NCI-H69 (cell line): Measurements from ENCODE around the gene KCNN3.

ENCODE experiments used
- DNase-seq: peaks from one replicate; lab custom pipeline; 2025; lab: John Stamatoyannopoulos, UW

KCNN3 gene

DNA sequence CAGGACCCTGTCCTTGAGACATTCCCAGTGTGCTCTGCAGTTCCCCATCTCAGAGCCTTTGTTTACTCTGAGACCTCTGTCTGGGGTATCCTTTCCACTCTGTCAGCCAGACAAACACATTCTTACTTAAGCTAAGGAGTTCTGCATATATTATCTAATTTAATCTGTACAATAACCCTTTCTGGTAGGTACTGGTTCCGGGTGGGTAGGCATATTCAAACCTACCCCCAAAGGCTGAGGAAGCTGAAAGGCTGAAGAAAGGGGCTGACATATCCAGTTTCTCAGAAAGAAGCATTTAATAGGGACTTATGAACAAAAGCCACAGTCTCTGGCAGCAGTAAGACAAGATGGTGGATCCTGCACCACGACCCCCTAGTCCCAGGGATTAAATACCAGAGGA lies 53.1 kb downstream of the KCNN3 start:
- no peak for DNase-seq

DNA sequence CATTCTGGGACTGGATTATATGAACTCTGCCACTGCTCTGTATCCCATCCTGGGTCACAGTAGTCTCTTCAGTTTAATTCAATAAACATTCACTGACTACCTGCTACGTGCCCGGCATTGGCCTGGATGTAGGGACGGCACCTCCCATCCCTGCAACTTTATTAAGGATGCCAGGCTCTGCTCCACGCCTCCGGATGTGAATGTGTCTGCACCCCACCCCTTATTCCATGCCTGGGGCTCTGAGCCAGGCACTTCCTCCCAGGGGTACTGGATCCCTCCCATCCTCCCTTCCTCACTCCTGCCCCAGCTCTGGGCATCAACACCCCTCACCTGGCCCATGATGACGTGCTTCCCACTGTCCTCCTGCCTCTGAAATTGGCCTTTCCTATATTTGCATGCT lies 53.7 kb downstream of the KCNN3 start:
- no peak for DNase-seq

DNA sequence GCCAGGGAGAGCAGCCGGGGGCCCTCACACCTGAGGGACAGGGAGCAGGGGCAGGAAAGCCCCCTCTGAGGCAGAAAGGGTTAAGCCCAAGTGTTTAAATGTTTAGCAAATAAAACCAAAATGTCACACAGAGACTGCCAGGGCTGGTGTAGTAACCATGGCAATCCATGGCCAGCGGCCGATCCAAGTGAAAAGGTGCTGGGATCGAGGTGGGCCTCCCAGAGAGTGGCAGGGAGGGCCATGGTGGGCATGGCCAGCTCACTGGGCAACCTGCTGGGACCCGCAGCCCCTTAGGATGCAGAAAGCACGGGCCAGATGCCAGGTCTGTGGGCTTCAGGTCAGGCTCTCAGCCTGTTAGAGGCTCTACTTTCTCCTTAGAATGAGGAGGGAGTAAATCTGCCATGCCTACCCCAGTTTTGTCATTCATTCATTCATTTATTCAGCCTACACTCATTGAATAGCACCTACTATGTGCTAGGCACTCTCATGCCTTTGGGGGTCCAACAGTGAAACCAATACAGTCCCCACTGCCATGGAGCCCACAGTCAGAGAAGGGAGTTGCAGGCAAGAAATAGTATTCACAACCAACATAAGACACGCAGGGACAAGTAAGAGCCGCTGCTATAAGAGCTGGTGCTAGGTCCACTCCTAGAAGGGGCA lies 56.1 kb downstream of the KCNN3 start:
- no peak for DNase-seq

DNA sequence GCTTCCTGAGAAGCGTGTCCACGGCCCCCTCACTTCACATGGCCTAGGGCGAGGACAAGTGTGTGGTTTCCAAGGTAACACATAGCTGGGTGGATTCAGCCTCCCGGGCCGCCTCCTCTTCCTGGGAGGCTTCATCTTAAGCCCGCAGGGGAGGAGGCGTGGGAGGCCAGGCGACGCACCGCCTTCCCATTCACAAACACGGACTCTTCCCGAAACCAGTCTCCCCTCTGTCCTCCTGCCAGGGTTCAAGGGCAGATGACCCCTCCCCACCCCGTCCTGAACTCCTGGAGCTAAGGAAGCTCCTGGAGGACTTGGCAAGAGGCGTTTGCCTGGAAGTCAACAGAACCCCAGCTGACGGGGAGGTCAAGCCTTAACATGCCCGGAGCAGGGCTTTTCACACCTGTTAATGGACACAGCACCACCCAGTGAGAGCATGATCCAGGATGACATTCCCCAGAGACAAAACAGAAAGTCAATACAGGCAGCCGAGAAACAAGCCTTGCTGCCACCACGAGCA lies 56.7 kb downstream of the KCNN3 start:
- DNase-seq = peak; percentile 94

DNA sequence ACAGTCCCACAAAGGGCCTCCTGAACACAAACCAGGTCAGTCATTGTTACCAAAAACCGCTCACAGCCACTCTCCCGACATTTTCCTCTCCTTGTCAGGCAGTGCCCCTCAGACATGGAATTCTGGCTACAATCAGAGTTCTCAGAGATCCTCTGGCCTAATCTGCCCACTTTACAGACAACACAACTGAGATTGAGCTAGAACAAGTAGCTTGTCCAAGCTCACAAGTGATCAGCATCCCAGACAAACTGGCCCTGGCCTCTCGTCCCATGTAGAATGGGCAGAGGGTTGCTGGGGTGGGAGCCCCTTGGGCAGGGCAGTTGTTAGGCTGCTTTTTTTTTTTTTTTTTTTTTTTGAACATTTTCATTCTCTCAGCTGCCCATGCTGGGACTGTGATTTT lies 57.2 kb downstream of the KCNN3 start:
- DNase-seq = no peak

DNA sequence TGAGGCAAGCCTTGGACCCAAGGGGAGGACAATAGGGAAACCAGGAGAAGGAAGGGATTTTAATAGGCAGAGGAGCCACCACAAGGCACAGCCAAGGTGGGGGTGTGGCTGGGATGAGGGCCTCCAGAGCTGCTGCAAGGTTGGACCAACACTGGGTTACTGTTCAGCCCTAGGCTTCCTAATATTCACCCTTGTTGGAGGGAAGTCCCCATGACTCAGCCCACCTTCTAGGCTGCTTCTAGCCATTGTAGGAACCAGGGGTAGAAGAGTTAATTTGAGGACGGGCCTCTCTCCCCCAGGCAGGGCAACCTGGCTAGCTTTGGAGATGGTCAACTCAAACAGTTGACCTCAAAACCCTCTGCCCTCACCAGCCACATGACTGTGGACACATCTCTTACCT lies 59.5 kb downstream of the KCNN3 start:
- no peak for DNase-seq

DNA sequence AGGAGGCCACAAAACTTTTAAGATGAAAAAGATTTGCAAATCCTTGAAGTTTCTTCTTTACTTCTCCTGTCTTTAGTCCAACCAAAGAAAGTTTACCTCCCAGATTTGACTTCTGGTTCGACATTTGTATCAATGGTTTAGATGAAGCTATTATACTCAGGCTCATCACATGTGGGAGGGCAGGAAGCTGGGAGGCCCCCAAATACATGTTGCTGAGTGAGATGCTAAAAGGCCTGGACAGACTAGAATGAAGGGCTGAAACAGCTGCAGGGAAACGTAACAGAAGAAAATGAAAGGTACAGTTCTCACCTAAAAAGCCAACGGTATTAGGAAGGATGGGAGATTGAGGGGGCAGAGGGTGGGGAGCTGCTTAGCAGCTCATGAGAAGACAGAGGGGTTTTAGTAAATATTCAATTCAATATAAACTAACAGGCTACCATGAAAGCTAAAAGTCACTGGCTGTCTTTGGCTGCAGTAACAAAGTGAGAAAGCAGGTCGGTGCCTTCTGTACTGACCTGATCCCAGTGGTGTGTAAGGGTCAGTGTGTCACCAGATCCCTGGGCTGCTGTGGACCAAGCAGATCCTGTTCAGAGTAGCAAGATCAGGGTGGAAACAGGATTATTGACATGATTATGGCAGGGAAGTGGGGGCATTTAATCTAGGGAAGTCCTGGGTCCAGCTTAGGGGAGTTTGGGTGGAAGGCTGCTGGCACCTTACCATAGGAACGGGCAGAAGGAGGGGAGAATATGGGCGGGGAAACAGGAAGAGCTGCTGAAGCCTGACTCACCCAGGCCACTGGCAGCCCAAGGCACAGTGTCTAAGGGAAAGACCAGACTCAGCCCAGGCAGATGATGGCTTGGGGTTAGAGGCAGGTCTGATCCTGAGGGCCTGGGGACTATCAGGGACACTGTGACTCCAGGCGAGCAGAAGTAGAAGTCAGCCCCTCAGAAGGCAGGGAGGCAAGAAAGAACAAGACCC lies 60.4 kb downstream of the KCNN3 start:
- DNase-seq = peak; percentile 29

DNA sequence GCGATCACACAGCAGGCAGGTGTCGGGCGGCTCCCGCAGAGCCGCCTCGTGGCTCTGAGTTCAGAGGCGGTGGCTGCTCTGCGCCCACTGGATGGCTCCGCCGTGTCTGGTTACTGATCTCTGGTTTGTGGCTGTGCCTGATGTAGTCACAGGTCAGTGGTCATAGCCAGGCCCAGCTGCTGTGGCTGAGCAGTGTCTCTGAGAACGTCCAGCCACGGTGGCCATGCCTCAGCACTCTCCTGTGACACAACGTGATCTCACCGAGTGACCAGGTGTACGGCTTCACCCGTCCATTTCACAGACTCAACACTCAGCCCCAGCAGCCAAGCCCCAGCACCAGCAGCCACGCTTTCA lies 61.2 kb downstream of the KCNN3 start:
- peak; percentile 56 for DNase-seq

DNA sequence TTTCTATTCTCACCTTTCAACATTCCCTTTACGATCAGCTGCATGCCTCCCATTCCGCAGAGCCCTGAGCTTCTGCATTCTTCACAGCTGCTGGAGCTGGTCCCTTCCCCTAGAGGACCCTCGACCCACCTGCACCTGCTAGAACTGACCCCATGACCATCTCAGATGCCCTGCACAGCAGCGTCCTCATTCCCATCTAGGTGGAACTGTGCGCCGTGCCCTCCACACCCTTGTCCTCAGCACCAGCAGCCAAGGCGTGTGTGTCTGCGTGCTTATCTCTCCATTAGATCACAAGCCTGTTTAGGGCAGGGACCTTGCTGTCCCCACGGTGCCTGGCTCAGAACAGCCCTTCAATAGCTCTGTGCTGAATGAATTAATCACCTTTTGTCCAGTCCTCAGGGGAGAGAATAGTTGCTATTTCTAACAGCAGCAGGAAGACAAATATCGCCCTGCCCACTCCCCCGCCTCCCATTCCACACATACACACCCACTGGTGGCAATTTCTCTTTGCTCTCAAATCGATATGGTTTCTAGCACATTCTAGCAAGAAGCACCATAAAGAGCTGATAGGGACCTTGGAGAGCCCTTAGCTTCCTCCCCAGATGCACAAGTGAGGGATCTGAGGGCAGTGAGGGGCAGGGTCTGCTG lies 61.7 kb downstream of the KCNN3 start:
- DNase-seq = peak; percentile 56

DNA sequence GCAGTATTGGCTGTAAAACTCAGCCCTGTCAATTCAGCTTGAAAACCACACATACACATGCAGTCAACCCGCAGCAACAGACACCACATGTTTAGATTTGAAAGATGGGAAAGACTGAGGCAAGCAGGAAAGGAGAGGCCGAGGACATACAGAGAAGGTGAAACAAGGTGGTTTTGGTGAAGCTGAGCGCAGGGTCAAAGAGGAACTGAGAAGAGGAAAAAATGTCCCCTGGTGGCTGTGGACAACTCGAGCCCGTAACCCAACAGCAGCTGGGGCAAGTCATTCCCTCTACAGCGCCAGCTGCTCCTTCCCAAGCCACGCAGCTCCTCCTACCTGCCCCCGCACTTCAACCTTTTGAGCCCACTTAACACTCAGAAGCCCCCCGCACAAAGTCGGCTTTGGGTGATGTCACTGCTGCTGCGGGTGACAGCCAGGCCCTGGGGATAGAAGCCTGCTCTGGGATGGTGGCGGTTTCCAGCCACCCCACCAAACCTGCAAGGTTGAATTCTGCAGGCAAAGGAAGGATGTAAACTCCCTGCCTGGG lies 63.0 kb downstream of the KCNN3 start:
- no peak for DNase-seq

DNA sequence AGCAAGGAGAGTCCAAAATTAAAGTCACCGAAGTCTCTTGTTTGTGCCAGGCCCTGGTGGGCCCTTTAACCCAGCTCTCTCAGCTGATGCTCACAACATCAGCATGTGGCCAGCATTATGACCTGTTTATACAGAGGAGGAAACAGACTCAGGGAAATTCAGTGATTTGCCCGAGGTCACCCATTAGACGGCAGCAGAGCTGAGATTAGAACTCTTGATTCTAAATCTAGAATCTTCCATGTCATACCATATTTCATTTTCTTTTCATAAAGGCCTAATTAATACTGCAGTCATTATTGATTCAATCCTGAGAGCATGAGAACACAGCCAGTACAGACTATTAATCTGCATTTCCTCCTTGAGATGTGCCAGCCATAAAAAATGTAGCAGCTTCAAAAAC lies 63.7 kb downstream of the KCNN3 start:
- no peak for DNase-seq

DNA sequence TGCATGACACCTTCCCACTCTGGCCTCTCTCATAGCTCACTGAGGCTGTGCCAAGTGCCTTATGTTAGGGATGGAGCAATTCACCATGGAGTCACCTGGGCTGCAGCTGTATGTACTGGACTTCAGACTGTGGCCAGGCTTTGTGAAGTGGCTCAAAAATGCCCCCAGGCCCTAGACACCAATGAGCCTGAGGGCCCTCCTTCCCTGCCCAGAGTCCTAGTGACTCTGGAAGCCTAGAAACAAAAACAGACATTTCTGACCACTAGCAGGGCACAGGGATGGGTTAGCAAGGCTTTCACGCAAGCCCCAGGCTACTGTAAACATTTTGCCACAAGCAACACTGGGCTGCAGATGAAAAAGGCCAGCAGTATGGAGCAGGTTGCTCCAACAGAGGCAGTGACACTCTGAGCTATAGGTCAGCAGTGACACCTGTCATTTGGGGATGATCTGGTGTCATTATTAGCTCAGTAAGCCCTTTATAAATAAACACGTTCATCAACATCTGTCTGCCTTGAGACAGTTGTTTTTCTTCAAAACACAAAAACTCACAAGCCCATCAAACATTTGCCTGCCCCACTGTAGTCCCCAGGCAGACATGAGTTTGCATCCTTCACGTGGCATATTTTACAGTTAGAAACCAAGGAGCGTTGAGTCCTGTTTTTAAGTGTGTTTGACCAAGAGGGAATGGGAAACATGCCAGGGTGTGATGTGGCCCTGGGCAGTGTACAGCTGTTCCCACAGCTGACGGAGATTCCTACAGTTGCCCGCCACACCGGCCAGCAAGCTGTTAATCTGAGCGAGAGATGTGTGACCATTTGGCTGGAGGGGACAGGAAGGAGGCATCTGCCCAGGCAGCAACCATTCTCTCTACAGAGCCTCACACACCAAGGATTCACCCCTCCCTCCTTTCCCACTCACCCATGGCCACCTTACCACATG lies 66.8 kb downstream of the KCNN3 start:
- DNase-seq = peak; percentile 62

DNA sequence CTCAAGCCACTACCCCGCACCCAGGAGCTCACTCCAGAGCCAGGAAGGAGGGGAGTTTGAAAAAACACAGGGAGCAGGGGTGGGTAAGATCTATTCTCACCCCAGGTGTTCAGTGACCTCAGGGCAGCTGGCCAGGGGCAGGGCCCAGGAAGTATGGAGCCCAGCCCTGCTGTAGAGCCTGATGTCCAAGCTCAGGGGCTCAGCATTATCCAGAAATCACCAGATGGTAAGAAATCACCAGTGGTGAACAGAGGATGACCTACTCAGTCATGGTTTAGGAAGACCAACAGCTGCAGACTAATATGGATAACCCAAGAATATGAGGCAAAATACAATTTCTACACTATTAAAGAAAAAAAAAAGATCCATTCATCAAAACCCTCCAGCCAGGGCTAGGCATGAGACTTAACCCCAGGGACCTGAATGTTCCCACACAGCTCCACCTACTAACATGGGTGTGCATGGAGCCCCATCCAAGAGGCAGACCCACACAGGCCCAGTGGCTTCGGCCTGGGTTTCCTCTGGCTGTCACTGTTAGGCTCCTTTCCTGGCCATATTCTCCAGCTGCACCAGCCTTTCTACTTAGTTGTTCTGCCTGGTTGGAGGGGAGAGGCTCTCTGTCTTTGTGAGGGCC lies 67.6 kb downstream of the KCNN3 start:
- no peak for DNase-seq

DNA sequence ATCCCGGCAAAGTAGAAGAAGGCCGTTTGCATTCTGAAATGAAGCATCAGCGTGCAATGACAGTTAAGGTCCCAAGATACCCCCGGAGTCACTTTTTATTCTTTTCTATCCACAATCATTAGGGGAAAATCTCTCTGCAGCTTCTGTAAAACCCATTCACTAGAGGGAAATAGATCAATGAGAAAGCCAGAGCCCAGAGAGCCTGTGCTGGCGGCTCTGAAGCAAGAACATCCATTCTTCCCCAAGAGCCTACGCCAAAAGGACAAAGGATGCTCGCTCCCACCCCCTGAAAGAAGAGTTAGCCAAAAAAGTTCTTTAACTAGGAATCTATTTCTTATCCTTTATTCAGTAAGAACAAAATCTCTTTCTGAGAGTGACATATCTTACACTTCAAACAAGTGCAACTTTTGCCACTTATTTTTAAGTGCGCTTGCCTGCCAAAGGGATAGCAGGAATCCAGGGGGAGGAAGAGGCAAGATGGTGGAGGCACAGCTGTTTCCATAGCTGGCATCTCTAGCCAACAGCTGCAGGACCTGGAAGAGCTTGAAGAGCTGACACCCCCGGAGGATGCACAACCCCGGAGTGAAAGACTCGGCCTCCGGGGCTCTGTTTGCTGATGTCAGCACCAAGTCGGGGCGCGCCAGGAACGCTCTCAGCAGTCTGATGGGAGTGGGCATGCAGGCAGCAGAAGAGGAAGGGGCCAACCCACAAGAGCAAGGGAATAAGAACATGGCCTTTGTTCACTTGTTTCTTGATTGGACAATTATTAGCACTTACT lies 68.7 kb downstream of the KCNN3 start:
- no peak for DNase-seq

DNA sequence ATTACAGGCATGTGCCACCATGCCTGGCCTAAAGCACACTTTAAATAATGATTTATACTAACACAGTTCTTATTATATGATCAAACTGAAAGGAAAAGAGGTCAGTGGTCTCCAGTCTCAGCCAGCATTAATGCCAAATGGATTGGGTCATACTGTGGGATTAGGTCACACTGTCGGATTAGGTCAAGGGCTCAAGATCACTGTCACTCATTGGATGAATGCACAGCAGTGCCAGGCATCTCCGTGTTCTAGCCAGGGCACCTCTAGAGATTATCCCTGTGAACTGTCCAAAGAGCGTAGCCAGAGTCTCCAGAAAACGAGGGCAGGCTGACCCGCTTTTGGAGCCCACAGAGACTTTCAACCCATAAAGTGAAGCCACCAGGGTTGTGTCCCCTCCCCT lies 70.9 kb downstream of the KCNN3 start:
- no peak for DNase-seq

DNA sequence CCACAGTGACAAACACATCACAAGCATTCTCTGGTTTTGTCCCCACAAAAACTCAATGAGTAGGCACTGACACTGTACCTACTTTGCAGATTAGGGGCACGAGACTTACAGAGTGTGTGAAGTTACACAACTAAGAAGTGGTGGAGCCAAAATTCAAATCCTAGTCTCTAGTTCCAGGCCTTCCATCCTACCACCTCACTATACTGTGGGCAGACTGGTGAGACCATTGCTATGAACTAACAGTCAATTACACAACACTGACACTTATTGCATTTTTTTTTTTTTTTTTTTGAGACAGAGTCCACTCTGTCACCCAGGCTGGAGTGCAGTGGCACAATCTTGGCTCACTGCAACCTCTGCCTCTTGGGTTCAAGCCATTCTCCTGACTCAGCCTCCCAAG lies 71.4 kb downstream of the KCNN3 start:
- DNase-seq = no peak

DNA sequence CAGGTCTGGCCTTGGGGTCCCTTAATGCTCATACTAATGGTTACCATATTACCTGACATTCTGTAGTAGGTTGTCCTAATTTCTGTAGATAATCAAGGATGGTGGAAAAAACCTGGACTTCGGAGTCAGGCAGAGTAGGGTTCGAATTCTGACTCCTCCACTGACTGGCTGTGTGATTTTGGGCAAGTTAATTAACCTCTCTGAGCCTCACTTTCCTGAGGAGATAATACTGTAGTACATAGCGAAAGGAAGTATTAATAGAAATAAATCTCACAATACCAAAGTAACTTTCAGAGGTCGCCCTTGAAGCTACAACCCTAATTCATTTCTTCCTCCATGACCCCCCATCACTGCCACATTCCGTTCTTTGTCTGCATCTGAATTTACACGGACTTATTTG lies 72.9 kb downstream of the KCNN3 start:
- DNase-seq = no peak

DNA sequence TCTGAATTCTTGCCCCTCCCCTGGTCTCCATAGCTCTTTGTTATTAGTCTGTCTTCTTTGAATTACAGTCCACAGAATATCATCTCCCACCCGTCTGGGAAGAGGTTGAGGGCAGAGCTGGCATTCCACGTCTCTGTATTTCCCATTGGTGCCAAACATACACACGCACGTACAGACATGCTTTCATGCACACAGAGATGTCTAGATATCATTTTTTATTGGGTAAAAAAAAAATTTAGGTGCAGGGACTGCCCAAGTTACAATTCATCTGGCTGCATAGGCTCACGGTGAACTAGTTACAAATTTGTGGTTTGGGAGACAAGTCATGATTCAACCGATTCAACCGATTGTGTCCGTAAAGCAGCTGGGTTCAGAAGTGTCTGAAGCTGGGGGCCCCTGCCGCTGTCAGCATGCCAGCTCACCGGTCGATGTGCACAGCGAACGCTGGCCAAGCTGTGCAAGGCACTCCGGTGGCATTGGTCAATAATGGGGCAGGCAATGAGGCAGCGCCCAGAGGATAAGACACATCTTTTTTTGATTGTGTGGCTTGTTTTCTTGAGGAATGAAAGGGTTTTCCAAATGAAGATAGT lies 73.7 kb downstream of the KCNN3 start:
- no peak for DNase-seq

DNA sequence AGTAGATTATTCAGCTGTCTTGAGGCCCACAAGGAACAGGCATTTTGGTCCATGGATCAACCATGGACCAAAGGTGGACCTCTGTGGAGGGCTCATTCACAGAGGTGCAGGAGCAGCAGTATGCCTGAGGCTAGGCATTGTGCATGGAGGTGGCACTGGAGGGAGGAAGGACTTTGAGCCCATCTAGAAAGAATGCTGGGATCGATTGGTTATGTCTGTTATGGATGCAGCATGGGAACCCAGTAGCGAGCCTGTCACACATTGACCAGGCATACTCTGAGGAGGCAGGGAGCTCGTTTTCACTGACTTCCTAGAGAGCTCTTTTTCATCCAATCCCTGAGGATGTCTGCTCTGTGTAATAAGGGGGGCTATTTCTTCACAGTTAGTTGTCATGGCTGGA lies 75.5 kb downstream of the KCNN3 start:
- DNase-seq = no peak

DNA sequence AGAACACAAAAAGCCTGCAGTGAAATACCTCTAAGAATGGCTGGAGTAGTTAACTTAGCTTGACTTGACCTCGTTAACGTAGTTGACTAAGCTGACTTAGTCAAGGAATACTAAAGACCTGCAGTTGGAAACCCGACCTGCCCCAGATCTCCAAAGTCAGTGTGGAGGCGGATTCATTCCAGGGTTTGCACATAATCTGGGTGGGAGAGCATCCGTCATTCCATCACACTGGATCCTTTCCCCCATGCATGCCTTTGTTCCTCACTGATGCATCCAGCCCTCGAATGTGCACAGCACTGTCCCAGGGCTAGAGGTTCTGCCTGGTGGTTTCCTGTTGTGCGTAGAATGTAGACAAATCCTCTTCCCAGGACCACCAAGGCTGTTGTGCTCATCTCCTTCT lies 76.4 kb downstream of the KCNN3 start:
- no peak for DNase-seq
